NOMO-1 treated with dmso at 0.1 percent for 144 hours (cell line): ENCODE results near the gene METTL26.
"Not testable (repeated sequence)": the region's sequence is repeated elsewhere in the genome, so short reads cannot be mapped to it uniquely, and the experiment has no call there.

Experiments
- DNase-seq: peaks from one replicate; lab custom pipeline; 2025; ENCODE audit not compliant: unreplicated experiment; lab: John Stamatoyannopoulos, UW

Gene METTL26

DNA sequence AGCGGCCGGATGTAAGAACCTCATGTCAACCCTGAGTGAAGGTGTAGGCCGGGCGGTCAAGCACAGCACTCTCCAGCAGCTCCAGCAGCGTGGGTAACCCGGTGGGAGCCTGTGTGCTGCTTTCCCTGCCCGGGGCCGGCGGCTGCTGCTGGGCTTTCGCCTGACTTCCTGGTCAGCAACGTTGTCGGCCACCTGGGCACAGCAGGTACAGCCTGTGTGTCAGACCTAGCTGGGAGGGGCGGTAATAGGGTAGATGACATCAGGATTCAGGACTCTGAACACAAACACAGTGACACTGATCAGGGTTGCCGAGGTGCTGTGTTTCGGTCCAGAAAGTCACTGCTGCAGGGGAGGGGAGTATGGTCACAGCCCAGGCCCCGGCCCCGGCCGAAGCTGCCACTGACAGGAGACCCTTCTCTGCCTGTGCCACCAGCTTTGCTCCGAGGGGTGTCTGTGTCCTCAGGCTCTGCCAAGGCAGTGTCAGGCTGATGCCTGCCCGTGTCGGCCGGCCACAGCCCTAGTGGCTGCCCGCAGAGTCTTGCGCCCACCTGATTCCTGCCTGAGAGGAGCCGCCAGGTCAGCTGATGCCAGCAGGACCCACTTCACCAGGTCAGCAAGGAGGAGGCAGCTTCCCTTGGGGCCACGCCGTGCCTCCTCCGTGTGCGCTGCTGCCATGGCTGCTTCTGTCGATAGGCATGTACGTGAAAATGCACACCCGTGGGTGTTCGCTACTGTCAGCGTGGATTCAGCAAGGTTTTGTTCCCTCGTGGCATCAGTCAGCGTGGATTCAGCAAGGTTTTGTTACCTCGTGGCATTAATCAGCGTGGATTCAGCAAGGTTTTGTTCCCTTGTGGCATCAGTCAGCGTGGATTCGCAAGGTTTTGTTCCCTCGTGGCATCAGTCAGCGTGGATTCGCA is 37.0 kb downstream of the METTL26 start:
- DNase-seq, result no peak

DNA sequence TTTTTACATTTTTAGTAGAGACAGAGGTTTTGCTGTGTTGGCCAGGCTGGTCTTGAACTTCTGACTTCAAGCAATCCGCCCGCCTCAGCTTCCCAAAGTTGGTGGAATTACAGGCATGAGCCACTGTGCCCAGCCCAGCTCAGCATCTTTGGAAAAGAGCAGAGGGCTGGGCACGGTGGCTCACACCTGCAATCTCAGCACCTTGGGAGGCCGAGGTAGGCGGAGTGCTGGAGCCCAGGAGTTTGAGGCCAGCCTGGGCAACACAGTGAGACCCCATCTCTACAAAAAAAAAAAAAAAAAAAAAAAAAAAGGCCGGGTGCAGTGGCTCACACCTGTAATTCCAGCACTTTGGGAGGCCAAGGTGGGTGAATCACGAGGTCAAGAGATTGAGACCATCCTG is 38.5 kb downstream of the METTL26 start:
- DNase-seq, result not testable (repeated sequence)

GRCh38 chr16:596736-597060 is 39.4 kb downstream of the METTL26 start:
- no peak for DNase-seq

DNA sequence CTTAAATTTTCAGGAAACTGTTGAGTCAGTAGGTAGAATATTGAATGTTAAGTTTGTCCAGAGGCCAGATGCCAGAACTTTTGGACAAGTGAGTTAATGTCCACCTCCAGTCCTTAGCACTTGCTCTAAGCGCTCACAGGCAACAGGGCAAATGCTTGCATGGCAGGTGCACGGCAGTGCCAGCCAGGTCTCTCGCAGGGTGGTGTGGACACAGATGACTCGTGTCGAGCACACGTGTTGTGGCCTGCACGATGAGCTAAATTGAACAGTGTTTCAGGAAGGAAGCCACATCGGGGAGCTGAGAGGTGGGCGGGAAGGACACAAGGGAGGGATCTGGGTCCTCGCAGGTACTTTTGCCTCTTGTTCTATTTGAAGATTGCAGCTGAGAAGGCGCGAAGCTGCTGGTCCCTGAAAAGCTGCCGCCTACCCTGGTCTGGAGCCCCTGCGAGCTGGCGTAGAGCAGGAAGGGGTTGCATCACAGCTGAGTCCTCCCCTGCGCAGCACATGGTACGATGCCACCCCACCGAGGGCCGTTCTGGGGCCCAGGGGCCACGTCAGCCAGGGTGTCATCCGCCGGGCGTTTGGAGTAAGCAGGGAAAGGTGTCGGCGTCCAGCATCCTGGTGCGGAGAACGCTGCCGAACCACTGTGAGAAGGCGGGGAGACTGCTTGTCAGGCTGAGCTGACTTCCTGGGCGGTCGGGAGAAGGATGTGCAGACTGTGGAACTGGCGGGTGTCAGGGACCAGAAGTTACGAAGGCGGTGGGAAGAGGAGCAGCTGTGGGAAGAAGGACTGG is 40.0 kb downstream of the METTL26 start:
- DNase-seq, result no peak

DNA sequence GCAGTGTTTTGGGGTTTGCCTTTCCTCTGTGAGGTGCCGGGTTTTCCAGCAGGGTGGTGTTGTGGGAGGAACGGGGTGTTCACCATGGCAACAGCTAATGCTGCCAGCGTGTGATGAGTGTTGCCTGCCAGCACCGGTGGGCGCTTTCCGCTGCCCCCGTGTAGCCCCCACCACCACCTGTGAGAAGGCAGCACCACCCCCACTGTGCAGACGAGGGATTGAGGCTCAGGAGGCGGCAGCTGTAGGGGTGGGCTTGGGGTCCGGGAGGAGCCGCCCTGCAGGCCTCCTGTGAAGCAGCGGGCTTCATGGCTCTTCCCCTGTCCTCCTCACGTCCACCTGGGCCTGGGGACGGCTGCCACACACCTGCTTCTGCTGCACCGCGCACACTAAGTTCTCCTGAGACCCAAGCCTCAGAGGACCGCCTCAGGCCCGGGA is 41.0 kb downstream of the METTL26 start:
- no peak for DNase-seq

- DNase-seq, result no peak
Measured at GRCh38 chr16:593807-594206, 42.3 kb downstream of the METTL26 start.

DNA sequence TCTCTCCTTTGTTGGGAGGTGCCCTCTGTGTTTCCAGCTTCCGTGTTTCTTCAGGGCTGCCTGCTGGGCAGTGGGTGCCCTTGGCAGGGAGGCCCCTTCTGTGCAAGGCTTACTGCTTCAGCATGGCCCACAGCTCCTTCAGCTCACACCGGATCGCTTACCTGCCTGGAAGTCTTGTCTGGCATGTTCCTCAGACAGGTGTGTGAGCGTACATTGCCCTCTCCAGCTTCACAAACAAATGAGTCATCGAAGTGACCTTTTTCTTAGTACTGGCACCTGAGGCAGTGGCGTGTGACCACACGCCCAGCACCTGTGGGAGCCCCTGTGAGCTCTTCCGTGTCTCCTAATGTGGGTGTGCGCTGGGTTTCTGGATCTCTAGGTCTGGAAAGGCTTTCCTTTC is 42.7 kb downstream of the METTL26 start:
- DNase-seq, result no peak

- DNase-seq, result peak; percentile 94
Measured at GRCh38 chr16:592518-593306, 43.4 kb downstream of the METTL26 start.

- DNase-seq, result no peak
Measured at GRCh38 chr16:591892-592517, 44.1 kb downstream of the METTL26 start.

DNA sequence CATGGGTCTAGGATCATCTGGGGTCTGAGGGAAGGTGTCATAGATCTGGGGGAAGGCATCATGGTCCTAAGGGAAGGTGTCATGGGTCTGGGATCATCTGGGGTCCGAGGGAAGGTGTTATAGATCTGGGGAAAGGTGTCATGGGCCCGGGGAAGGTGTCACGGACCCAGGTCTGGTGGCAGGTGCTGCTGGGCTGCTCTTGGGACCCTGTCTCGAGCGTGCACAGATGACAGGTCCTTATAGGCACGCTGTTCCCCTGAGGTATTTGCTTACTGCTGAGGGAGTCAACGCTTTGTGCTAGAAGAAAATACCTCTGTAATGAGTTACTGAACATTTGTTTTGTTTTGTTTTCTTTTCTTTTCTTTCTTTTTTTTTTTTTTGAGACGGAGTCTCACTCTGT is 44.9 kb downstream of the METTL26 start:
- DNase-seq, result no peak

- DNase-seq, result no peak
Measured at GRCh38 chr16:590815-591200, 45.3 kb downstream of the METTL26 start.

DNA sequence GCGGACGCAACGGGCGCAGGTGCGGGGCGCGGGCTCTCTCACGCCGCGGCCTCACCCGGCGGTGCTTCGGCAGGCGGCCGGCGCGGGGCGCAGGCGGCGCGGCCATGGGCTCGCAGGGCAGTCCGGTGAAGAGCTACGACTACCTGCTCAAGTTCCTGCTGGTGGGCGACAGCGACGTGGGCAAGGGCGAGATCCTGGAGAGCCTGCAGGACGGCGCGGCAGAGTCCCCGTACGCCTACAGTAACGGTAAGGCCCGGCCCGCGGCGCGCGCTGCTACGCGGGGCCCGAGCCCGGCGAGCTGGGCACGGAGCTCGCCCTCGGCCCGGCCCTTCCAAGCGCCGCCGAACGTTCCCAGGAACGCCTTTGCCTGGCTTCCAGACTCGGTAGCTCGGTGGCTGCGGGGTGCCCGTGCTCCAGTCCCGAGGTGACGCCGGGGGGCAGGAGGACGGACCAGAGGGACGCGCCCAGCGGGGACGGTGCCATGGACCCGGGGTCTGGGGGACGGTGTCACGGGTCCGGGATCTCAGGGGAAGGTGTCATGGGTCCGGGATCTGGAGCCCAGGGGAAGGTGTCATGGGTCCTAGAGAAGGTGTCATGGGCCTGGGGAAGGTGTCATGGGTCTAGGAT is 45.8 kb downstream of the METTL26 start:
- DNase-seq, result no peak

DNA sequence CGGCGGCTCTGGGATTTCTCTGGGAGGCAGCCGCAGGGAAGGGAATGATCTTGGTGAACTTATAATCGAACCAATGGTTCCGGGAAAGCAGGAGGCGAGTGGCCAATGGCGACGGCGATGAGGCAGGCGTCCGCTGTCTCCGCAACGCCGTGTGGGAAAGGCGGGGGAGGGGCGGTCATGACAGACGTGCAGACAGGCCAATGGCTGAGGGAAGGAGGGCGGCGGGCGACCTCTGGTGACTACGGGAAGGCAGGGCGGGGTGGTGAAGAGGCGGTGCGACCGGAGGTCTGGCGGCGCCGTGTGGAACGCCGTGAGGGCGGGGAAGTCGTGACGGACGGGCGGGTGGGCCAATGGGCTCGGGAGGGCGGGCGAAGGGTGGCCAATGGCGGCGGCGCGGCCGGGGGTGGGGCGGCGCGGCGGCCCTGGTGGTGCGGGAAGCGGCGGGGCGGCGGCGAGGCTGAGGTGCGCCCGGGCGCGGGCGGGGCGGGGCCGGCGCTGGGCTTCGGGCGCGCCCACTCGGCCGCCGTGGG is 46.4 kb downstream of the METTL26 start, which contains the start of gene RAB40C:
RAB40C (plus strand) TSS at position 409 of the 530 bp plus-strand sequence. CDS start 226 bp downstream, outside the sequence.
- peak; percentile 97 for DNase-seq

DNA sequence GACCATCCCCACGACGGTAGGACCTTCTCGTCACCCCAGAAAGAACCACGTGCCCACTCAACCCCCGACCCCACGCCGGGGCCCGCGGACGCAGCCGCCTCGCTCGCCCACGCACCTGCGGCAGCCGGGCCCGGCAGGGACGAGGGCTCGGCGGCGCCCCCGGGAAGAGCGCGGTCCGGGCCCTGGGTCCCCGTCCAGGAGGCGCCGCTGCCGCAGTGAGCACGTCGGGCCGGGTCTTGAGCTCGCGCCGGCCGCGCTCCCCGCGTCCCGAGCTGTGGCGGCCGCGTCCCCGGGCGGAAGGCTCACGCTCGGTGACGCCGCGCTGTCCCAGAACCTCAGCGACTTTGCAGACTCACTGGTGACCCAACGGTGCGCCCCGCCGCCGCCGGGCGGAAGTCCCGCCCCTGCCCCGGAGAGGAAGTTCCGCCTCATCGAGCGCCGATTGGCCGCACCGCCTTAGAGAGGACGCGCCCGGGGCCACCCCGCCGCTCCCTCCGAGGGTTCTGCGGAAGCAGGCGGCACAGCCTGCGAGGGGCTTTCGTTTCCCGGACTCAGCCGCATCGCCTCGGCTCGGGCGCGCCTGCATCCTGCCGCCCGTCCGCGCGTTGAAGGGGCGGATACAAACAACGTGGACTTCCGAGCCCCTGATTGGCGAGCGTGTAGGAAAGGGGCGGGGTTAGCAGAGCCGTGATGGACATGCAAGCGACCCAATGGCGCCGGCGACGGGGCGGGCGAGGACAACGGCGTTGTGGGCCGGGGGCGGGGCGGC is 47.0 kb downstream of the METTL26 start:
- peak; percentile 93 for DNase-seq

GRCh38 chr16:588639-588888 is 47.5 kb downstream of the METTL26 start:
- DNase-seq, result no peak

- no peak for DNase-seq
Measured at GRCh38 chr16:586645-587590, 49.2 kb downstream of the METTL26 start.

GRCh38 chr16:586047-586644 is 50.0 kb downstream of the METTL26 start:
- DNase-seq, result no peak

- no peak for DNase-seq
Measured at GRCh38 chr16:585351-585750, 50.8 kb downstream of the METTL26 start.
